Mesenteric fat pad (tissue), 1 donor: ENCODE measurements around the gene FAM187B. TPM values are rescaled to one million over a fixed set of nuclear protein-coding genes. Genes with fewer than 3 reads are reported as not detected.
"Not testable (repeated sequence)": the region's sequence is repeated elsewhere in the genome, so short reads cannot be mapped to it uniquely, and the experiment has no call there.

ENCODE experiments used
- DNase-seq: peaks from one replicate; pipeline ENCODE4 v3.0.0-alpha.2; 2020; ENCODE audit warnings: low spot score
- total RNA-seq: library from RNA; stranded (reverse); fragmentation: NEBNext Ultra II Directional; extraction: Animal tissue kit (Norgen Biotek cat#: 25700); gene quantifications from one replicate; pipeline ENCODE4 v1.2.1, GENCODE V29; 2021
- donor health status: DM: yes; HTN: yes; CAD: no.

The FAM187B gene
- total RNA-seq, 1 donor from 2014 or later: not detected

- DNase-seq: peak; percentile 74
Measured at GRCh38 chr19:35262101-35262761, 33.7 kb upstream of the FAM187B start.

DNA sequence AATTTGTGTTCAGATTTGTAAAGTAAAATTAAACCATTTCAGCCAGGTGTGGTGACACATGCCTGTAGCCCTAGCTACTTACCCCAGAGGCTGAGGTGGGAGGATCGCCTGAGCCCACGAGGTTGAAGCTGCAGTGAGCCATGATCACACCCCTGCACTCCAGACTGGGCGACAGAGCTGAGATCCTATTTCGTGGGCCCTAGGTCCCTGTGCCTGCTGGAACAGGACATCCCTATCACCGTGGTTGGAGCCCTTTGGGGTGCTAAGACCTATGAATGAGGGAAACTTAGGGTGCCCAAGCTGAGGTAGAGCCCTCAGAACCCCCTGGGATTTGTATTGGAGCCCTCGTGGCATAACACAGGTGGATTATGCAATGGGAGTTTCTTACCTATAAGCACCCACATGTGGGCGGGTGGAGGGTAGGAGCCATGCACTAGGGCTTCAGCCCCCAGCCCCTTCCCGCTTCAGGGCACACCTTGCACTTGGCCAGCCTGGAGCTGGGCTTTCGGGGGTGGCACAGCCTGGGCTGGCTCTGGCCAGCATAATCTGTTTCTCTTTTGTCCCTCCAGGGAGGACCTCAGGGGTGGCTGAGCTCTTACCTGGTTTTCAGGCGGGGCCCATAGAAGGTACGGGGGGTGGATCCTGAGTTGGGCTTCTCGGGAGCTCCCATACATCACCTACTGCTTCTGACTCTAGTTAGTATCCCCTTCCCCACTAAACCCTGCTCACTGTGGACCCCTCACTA lies 33.0 kb upstream of the FAM187B start:
- peak; percentile 75 for DNase-seq

DNA sequence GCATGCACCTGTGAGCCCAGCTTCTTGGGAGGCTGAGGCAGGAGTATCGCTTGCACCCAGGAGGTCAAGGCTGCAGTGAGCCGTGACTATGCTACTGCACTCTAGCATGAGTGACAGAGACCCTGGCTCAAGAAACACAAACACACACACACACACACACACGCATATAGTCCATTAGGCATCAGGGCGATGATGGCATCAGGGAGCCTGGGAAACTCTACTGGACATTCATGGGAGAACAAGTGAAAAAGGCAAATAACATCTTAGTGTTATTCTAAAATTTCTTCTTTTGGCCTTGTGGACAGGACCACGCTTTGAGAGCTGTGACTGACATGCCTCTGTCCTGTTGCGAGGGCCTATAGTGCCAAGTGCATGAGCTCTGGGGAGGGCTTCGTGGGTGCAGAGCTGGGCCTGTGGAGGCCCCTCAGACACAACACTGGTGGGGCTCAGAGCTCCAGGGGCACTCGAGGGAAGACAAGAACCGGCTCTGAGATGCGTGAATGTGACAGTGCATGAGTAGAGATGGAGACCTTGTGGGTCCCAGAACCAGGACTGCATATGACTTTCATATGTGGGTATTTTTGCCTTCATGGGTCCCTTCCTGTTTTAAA lies 32.3 kb upstream of the FAM187B start:
- peak; percentile 77 for DNase-seq

- DNase-seq: peak; percentile 60
Measured at GRCh38 chr19:35257113-35257461, 28.5 kb upstream of the FAM187B start.

DNA sequence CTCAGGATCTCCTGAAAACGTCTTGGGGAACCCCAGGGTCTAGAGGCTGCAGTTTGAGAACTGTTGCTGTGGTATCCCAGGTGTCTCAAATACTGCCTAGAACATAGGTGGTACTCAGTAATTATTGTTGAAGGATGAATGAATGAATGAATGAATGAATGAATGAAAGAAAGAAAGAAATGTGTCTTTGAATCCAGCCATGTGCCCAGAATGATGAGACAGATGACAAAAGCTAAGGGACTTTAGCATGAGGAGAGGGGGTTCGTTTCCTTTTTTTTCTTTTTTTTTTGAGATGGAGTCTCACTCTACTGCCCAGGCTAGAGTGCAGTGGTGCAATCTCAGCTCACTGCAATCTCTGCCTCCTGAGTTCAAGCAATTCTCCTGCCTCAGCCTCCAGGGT lies 28.0 kb upstream of the FAM187B start:
- DNase-seq: no peak

DNA sequence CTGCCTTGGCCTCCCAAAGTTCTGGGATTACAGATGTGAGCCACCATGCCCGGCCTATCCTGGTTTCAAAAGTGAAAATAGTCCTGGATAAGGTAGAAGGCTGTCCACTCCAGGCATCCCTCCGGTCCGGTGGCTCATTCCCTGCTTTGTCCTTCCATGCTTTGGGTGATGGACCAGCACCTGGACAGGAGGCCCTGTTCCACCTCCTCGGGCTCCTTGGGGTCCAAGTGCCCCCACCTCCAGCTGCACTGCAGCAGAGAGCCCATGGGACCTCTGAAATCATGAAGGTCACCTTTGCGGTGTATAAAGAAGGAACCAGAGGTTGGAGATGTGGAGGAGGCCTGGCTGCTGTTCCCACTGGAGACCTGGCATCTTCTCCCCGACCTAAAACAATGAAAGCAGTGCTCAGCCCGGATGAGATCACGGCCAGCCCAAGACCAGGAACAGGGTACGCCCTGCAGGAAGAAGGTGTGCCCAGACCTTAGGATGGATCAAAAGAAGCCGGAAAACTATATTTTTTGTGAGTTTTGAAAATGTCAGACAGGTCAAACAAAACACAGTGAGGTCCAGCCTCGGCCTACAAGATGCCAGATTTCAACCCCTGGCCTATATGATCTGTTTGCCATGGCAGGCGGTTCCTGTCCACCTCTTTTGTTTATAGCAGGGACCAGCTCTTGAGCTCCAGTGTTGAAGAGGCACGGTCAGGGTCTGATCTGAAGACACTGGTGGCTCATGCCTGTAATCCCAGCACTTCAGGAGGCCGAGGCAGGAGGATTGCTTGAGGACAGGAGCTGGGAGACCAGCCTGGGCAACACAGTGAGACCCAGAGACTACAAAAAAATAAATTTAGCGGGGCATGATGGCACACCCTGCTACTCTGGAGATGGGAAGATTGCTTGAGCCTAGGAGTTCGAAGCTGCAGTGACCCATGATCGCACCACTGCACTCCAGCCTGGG lies 26.1 kb upstream of the FAM187B start:
- DNase-seq: peak; percentile 68

- DNase-seq: peak; percentile 82
Measured at GRCh38 chr19:35253316-35254286, 25.1 kb upstream of the FAM187B start.

- no peak for DNase-seq
Measured at GRCh38 chr19:35251456-35251855, 22.9 kb upstream of the FAM187B start.

DNA sequence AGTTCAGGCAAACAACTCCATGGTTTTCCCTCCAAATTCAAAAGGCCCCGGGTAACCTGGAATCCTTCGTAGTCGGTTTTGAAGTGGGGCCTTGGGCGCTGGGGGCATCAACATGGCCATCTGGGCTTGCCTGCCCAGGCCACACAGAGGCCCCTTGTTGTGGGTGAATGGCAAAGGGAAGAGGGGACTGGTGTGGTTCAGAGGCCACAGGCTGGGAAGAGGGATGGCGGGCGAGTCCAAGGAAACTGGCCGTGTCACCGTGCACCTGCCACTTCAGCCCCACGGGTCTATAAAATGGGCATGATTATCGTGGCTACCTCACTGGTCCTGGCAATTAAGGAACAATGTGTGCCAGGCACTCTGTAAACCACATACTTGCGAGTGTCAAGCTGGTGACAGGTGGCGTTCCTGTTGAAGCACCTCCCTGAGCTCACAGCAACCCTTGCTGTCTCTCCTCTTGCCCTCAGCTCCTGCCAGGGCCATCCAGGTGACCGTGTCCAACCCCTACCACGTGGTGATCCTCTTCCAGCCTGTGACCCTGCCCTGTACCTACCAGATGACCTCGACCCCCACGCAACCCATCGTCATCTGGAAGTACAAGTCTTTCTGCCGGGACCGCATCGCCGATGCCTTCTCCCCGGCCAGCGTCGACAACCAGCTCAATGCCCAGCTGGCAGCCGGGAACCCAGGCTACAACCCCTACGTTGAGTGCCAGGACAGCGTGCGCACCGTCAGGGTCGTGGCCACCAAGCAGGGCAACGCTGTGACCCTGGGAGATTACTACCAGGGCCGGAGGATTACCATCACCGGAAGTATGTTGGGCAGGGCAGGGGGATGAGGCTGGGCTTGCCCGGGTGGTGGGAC lies 21.5 kb upstream of the FAM187B start:
- DNase-seq: peak; percentile 71

DNA sequence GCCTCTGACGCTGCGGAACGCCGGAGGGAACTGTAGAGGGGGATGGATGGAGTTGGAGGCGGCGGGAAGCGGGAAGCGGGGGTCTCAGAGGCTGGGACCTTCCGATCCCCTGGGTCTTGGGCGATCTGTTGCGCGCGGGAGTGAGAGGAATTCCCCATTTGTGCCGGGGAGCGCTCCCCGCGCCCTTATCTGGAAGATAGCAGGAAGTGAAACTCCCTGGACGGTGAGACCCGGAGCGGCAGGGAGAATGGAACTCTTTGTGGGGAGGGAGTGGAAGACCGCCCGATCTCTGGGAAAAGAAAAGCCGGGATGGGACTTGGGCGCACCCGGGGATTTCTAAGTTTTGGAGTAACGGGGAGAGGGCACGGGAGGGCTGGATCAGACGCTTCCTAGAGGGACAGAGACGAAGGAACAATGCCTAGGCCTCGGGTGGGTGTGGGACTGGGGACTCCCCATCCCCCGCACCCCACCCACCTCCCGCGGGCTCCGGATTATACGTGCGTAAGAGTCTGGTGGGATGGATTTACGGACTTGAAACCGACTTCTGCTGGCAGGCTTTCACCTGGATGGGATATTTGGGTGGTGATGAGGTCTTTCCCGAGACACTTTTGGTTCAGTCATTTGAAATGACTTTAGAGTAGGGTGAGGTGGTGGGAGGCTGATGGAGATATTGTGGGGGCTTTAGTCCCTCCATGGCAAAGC lies 20.8 kb upstream of the FAM187B start:
- DNase-seq: peak; percentile 89

GRCh38 chr19:35248310-35249145 lies 20.0 kb upstream of the FAM187B start, which contains the start of gene LSR:
TSS of gene LSR (plus strand) at chr19:35249002. CDS start at chr19:35249023, 21 bp downstream.
- DNase-seq: peak; percentile 89

GRCh38 chr19:35247526-35248309 lies 19.2 kb upstream of the FAM187B start:
- DNase-seq: peak; percentile 91

DNA sequence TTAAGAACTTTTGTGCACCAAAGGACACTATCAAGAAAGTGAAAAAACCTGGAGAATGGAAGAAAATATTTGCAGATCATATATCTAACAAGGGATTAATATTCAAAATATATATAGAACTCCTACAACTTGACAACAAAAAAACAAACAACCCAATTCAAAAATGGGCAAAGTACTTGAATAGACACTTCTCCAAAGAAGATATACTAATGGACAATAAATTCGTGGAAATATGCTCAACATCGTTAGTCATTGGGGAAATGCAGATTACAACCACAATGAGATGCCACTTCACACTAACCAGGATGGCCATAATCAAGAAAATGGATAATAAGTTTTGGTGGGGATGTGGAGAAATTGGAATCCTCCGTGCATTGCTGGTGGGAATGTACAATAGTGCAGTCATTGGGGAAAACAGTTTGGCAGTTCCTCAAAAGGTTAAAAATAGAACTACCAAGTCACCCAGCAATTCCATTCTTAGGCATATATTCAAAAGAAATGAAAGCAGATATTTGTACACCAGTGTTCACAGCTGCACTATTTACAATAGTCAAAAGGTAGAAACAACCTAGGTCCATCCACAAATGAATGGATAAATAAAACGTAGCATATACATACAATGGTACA lies 18.0 kb upstream of the FAM187B start:
- no peak for DNase-seq

DNA sequence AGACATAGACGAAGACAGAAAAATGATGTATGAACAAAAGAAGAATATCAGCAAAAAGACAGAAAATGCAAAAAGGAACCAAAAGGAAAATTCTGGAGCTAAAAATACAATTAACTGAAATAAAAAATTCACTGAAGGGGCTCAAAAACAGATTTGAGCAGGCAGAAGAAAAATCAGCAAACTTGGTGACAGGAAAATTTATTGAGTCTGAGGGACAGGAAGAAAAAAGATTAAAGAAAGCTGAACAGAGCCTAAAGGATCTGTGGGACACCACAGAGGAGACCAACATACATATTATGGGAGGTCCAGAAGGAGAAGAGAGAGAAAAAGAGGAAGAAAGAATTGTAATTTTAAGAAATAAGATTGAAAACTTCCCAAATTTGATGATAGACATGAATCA lies 12.9 kb upstream of the FAM187B start:
- no peak for DNase-seq

GRCh38 chr19:35240327-35240726 lies 11.8 kb upstream of the FAM187B start:
- no peak for DNase-seq

- not testable (repeated sequence) for DNase-seq
Measured at GRCh38 chr19:35239597-35239996, 11.1 kb upstream of the FAM187B start.
